ENCODE data around the gene CCDC97.
A peak's percentile ranks its signal among the peaks of the same experiment; 100 is the strongest.
"Not testable (repeated sequence)": the region's sequence is repeated elsewhere in the genome, so short reads cannot be mapped to it uniquely, and the experiment has no call there.

Gene CCDC97

DNA sequence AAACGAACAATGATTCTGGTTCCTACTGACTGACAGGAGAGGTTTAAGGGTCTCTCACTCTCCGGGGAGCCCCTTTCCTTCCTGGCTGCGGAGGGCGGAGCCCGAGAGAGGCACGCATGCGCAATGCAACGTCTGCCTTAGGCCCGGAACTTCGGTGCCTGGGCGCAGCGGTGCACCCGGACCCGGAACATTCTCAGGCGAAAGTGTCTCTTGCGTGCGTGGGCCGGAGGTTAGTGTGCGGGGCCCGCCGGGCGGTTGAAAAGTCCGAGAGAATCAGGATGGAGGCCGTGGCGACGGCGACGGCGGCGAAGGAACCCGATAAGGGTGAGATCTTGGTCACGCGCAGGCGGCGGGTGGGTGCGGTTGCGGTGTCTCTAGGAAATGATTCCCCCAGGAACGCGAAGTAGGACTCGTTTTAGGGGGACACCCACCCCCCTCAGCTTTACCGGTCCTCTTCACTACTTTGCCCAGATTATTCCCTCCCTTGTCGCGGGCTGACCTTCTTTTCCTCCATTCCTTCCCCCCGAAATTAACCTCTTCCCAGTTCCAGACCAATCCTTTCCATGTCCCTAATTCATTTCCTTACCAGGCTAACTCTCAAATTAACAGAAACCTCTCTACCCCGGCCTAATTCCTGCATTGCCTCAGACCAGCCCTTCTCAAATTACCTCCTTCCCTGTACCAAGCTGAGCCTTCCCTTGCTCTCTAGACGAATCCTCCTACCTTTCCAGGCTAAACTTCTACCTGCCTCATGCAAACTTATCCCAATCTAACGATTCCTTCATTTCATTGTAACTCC is at the start of gene CCDC97:
Gene CCDC97 (plus strand): TSS at position 140 of the 799 bp plus-strand sequence. CDS start 139 bp downstream, at position 279.
- peak; percentile 86 for DNase-seq (ENCODE audit: low read depth)

DNA sequence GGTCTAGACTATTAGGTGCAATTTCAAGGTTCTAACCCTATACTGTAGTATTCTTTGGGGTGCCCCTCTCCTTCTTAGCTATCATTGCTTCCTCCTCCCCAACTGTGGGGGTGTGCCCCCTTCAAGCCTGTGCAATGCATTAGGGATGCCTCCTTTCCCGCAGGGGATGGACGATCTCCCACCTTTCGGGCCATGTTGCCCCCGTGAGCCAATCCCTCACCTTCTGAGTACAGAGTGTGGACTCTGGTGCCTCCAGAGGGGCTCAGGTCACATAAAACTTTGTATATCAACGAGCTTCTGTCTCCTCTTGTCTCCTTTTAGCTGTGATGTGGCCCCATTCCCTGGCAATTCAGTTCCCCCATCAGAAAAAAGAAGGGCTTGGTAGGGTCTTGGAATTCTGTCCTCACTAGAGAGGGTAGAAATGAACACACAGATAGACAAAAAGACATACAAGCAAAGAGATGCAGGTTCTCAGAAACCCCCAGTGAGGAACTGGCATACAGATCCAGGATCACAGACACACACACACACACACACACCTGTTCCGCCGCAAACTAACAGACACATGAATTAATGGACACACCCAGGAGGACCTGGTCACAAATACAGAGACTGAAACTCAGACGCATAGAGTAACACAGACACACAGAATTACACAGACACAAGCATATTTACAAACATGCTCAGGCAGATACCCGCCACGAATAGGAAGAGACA is 48.3 kb upstream of the CCDC97 start:
- DNase-seq (ENCODE audit: low read depth): no peak

- peak; percentile 78 for DNase-seq (ENCODE audit: low read depth)
These were observed 46.7 kb upstream of the CCDC97 start for GRCh38 chr19:41263042-41263849.

DNA sequence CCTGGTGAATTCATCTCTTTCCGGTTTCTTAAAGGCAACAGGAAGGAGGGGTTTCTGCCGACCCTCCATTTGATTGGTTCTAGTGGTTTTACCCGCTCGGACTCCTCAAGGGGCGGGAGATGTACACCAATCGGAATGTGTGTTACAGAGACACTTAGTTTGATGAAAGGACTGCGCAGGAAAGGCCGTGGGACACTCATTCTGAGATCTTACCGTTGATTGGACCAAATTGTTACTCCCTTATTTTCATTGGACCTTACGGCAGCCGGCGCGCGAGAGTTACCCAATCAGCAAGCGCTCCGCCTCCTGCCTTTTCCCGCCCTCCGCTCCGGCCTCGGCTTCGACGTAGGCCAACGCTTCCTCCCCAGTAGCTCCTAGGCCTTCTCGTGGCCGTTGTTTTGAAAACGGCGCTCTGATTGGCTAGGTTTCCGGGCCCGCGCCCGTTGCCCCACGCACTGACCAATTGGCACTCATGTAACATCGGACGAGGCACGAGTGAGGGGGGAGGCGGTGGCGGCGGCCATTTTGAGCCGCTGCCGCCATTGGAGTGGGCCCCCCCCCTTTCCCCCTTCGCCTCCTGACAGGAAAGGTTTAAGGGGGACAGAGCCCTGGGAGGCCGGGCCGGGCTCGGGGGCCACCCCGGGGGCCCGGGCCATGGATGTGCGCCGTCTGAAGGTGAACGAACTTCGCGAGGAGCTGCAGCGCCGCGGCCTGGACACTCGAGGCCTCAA is 46.0 kb upstream of the CCDC97 start, which contains the start of gene HNRNPUL1:
Gene HNRNPUL1 (plus strand): TSS at position 523 of the 731 bp plus-strand sequence. CDS start 132 bp downstream, at position 655.
- DNase-seq (ENCODE audit: low read depth): peak; percentile 98

GRCh38 chr19:41264581-41265394 is 45.2 kb upstream of the CCDC97 start:
- DNase-seq (ENCODE audit: low read depth): peak; percentile 64

GRCh38 chr19:41265395-41266153 is 44.4 kb upstream of the CCDC97 start:
- DNase-seq (ENCODE audit: low read depth): no peak

DNA sequence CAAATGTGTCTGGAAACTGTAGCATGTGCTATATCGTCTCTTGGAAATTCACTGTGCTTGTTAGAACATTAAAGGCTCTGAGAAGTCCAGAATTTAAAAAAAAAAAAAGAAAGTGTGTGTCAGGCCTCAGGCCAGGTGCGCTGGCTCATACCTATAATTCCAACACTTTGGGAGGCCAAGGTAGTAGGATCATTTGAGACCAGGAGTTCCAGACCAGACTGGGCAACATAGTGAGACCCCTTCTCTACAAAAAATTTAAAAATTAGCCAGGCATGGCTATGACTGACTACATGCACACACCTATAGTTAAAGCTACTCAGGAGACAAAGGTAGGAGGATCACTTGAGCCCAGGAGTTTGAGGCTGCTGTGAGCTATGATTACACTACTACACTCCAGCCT is 40.9 kb upstream of the CCDC97 start:
- no peak for DNase-seq (ENCODE audit: low read depth)

DNA sequence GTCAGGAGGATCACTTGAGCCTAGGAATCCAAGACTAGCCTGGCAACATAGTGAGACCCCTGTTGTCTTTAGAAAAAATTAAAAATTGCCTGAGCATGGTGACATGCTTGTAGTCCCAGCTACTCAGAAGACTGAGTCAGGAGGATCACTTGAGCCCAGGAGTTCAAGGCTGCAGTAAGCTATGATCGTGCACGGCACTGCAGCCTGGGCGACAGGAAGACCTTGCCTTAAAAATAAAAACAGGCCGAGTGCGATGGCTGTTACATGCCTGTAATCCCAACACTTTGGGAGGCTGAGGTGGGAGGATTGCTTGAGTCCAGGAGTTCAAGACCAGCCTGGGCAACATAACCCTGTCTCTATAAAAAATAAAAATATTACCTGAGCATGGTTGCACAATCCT is 40.4 kb upstream of the CCDC97 start:
- no peak for DNase-seq (ENCODE audit: low read depth)

DNA sequence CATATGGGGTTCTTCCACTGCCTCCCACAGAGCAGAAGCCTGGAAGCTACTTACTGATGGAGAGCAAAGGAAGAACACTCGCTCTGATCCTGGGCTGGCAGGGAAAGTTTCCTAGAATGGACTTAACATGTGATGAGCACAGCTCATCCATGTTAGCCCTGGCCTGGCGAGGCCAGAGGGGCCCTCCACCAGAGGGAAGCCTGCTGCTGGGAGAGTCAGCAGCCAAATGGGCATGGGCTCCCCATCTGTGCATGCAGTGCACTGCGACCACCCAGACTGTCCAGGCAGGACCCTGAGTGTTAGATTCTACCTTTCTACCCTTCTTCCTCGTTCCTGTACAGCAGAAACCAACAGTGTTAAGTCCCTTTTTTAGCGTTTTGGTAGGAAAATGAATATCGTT is 36.9 kb upstream of the CCDC97 start:
- no peak for DNase-seq (ENCODE audit: low read depth)

DNA sequence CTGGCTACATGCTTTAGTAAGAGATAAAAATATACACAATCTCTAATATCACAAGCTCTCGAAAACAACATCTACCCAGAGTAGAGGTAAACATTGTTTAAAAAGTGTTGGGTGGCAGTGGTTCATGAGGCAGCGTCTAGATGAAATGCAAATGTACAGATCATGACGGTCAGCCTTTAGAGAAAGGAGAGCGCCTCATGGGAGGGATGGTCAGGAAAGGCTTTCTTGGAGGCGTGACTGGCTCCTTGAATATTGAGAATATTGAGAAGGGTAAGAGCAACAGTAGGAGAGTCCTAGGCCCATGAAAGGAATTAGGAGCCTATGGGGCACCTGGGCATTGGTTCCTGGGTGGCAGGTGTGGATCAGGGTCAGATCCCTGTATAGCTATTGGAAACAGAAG is 35.2 kb upstream of the CCDC97 start:
- no peak for DNase-seq (ENCODE audit: low read depth)

DNA sequence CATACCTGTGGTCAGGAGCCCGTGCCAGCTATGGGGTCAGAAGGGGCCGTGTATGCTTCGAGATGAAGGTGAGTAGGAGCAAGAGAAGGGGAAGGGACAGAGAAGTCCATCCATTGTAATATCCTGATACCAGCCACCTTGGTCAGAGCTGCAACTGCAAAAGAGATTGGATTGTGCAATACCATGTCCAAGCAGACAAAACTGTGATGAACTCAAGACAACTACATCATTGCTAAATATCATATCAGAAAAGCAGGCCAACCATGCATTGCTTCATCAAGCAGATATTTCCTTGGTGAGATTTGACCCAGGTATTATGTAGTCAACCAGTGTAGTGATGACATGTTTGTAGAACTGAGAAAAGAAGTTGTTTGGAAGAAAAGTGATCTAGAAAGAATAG is 33.7 kb upstream of the CCDC97 start:
- DNase-seq (ENCODE audit: low read depth): no peak

DNA sequence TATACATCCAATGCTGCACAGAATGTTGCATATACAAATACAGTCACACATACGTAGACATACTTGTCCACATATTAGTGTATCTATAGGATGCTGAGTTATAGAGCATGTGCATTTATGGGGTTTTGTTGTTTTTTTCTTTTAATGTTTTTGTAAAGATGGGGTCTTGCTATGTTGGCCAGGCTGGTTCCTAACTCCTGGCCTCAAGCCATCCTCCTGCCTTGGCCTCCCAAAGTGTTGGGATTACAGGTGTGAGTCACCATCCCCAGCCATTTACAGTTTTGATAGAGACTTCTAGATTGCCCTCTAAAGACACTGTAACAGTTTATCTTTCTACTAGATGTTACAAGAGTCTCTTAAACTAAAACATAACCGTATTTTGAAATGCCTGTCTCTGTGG is 31.5 kb upstream of the CCDC97 start:
- no peak for DNase-seq (ENCODE audit: low read depth)

DNA sequence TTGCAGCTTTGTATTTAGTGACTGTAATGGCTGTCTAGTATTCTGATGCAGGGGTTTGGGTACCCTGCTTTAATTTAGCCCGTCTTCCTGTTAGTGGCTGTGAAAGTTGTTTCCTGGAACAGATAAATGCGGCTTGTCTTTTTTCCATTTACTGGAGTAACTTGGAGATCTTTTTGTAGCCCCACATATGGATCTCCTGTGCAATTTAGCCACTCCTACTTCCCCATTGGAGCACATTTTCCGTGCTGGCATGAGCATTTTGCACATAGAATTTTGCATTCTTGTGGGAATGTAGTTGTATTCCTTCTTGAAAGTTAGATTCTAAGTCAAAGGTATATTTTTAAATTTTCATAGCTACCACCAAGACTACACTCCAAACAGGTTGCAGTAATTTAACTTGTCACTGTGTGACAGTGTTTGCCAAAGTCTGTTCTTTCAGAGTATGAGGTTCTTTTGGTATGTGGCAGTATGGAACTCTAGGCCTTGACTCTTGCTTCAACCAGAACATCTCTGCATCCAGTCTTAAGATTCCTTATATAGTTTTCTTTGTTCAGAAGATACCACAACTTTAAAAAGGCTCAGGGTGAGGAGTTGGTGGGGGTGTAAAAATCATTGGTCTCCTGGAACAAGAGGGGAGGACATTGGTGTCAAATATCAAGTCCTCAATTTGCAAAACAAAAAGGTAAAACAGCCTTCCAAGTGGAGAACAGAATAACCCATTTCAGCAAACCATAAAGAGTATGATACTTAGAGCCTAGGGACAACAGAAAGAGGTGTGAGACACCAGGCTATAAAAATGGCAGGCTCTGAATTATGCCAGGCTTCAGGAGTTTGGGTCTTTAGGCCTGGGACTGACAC is 21.1 kb upstream of the CCDC97 start:
- no peak for DNase-seq (ENCODE audit: low read depth)

GRCh38 chr19:41289814-41290213 is 20.2 kb upstream of the CCDC97 start:
- DNase-seq (ENCODE audit: low read depth): not testable (repeated sequence)

GRCh38 chr19:41294393-41294792 is 15.6 kb upstream of the CCDC97 start:
- DNase-seq (ENCODE audit: low read depth): no peak

DNA sequence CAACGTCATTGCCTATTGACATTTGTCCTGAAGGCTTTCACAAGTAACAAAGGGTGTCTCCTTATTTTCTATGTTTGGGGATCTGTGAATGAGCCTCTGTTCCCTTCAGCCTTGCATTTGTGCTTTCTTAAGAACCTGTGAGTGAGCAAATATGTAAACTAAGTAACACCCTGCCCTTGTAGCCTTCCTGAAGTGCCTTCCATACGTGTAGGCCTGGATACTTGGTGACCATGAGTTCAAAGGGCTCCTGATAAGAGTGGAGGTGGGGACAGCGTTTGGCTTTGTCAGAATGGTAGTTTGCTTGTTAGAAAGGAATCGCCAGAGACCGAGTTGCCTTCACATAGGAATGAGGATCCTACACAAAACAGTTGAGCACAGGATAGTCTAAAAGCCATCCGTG is 14.5 kb upstream of the CCDC97 start:
- no peak for DNase-seq (ENCODE audit: low read depth)

DNA sequence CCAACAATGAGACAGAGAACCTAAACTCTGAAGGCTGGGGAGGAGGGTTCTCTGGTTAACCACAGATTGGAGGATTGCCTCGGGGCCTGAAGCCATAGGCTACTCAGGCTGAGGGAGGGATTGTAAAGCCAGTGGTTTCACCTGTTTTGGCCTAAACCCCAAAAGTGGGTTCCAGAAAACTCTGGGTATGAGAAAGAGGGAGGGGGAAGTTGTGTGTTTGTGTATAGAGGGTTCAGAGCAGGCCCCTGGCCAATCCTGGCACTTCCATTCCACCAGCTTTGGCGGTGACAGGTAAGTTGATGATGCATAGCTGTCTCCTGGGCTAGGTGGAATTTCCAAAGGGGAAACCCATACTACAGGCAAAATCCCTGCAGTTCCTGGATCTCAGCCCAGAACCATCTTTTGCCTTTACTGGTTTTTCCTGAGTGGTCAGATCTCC is 13.5 kb upstream of the CCDC97 start:
- DNase-seq (ENCODE audit: low read depth): no peak

- DNase-seq (ENCODE audit: low read depth): no peak
These were observed 12.2 kb upstream of the CCDC97 start for GRCh38 chr19:41297628-41298347.

Measured in activated T-cell treated with anti-CD3 and anti-CD28 coated beads for 48 hours (primary cell).